ENCODE results near the gene RBM4B.
"Not testable (repeated sequence)": the region's sequence is repeated elsewhere in the genome, so short reads cannot be mapped to it uniquely, and the experiment has no call there.

Gene RBM4B, protein sequence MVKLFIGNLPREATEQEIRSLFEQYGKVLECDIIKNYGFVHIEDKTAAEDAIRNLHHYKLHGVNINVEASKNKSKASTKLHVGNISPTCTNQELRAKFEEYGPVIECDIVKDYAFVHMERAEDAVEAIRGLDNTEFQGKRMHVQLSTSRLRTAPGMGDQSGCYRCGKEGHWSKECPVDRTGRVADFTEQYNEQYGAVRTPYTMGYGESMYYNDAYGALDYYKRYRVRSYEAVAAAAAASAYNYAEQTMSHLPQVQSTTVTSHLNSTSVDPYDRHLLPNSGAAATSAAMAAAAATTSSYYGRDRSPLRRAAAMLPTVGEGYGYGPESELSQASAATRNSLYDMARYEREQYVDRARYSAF

DNA sequence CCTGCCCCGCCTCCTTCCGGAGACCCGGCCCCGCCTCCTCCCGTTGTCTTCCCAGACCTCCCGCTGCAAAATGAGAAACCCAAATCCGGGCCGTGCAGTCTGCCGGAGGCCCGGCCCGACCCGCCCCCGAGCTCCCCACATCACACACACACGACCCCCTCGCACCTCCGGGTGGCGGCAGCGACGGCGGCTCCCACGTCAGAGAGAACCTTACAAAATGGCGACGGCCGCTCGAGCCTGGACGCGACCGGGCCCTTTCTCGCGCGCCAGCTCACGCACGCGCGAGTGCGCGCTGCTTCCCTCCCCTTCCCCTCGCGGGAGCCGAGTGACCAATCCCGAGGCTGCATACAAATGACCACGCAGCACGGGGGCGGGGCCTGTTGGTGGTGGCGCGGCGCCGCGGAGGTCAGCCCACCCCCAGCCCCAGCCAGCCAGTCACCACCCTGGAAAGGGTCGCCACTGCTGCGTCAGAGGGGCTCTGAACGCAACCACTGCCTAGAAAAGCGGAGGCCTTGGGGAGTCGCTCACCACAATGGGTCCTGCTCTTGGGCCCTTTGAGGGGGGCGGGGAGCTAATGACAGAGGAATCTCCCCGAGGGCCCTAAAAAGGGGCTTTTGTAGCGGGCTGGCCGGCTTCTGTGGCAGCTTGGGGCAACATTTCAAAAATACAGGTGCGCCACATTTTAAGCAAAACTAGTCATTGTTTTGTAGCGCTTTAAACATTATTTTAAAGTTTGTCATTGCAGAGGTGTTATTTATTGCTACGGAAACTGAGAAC lies at the start of gene RBM4B:
RBM4B (minus strand) TSS at position 289 of the 777 bp plus-strand sequence. CDS start 808 bp downstream, outside the sequence.
- peak; percentile 95 for DNase-seq

DNA sequence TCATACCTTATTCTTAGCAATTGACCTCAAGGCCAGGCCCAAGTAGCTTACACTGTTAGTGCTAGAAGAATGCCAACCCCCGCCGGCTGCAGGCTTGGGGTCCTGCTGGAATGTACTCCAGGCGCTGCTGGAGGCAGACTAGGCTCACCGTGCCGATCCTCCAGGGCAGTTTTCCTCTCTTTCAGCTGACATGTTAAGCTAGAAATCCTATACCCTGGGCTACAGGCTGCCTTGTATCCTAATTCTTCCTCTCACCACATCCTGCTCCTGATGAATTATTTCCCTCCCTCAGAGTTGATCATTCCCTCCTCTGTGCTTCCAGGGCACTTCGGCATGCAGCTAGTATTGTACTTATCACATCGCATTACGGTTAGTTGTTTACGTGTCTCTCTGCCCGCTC lies 48.0 kb upstream of the RBM4B start:
- no peak for DNase-seq

DNA sequence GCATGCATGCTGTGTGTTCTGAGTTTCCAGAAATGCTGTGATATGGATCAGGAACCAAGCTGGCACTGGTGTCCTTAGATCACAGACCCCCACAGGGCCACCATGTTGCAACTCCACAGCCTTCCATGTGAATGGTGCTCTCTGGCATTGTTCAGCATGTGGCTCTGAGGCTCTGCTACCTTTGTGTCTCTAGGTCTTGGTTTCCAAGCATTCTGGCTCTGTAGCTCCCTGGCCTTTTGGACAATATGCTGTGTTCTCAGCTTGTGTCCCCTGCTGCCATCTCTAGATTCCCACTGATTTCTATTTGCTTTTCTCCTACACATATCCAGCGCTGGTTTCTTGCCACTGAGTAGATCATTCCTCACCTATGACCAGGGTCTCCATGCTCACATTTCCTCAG lies 47.4 kb upstream of the RBM4B start:
- DNase-seq = no peak

DNA sequence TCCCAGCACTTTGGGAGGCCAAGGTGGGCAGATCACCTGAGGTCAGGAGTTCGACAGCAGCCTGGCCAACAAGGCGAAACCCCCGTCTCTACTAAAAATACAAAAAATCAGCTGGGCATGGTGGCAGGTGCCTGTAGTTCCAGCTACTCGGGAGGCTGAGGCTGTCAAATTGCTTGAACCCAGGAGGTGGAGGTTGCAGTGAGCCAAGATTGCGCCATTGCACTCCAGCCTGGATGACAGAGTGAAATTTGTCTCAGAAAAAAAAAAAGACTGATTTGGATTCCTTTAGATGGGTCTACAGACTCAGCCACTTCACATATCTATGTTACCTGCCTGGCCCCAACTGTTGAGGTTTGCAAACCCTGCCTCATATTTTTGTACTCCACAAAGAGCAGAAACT lies 46.5 kb upstream of the RBM4B start:
- DNase-seq = not testable (repeated sequence)

DNA sequence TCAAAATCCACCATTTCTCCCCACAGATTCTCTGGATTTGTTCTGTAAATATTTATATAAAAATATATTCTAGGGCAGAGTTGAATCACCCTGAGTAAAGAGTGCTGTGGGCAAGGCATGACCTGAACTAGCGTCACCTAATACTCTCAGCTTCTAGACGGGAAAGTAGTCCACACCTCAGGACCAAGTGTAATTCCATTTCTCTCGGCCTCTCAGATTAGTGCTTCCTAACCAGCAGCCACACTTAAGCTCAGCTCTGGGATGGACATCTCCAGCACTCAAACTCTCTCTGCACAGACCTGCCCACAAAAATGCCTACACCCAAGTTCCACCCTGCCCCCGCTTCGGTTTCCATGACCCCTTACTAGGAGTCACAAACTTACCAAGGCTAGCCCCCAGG lies 46.0 kb upstream of the RBM4B start:
- no peak for DNase-seq

DNA sequence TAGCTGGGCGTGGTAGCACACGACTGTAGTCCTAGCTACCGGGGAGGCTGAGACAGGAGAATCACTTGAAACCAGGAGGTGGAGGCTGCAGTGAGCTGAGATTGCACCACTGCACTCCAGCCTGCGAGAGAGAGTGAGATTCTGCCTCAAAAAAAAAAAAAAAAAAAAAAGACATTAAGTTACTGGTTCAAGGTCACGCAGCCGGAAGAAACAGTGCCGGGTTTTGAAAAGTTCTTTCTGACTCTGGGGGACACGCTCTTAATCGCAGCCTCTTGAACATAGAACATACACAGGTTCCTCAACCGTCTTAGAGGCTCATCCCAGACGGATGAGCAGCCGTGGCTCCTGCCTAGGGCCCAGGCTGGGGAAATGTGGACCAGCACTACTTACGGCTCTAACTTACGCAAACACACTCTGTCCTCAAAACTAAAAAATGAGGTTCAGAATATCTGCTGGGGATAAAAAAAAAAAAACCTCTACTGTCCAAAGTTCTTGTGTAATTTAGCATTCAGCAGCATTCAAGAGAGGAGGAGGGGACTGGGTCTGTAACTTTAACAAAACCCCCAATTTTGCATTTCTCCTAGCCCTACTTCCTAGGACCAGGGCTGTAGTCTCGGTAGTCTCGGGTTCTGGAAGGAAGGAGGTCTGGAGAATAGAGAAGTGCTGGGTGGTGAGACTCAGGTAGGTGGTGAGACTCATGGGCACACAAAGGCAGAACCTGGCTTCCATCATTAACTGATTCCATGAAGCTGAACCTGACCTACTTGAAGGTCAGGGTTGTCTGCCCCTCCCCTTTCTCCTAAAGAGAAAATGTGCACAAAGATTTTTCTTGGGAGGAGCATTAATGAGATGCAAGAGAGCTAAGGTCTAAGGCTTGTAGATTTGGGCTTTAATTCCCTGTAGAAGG lies 45.3 kb upstream of the RBM4B start:
- DNase-seq = no peak

DNA sequence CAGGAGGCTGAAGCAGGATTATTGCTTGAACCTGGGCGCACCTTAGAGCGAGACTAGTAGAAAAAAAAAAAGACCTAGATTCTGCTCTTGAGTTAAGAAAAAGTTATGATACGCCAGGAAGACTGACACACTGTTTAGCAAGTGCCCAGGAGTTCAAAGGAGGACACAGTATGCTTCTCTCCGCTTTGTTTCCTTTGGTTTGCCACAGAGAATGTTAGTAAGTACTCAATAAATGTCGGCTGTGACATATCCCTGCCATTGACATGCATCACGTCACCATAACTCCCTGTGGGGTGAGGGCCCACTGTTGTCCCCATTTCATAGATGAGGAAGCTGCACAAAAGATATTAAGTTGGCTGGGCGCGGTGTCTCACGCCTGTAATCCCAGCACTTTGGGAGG lies 44.3 kb upstream of the RBM4B start:
- DNase-seq = no peak

DNA sequence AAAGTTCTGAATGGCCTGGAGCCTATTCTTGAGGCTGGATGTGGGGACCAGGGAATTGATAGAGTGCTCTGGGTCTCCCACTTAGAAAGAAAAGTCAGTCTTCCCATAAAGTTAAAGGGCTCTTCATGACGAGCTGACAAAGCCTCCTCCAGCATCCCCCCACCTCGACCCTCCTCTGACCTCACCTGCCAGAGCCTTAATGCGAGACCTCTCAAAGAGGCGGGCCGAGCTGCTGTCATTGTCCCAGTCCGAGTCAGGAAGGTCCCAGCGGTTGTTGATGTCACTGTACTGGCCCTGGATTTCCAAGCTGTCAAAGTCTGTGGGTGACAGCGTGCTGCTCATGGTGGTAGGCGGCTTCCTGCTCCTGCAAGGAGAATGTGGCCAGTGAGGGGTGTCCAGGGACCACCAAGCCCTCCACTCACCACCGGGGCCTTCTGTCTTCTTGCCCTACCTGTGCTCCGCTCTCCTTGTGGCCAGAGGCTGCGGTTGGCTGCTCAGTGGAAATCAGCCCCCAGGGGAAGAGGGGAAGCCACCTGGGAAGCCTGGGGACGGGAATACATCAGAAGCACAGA lies 43.3 kb upstream of the RBM4B start:
- DNase-seq = no peak

DNA sequence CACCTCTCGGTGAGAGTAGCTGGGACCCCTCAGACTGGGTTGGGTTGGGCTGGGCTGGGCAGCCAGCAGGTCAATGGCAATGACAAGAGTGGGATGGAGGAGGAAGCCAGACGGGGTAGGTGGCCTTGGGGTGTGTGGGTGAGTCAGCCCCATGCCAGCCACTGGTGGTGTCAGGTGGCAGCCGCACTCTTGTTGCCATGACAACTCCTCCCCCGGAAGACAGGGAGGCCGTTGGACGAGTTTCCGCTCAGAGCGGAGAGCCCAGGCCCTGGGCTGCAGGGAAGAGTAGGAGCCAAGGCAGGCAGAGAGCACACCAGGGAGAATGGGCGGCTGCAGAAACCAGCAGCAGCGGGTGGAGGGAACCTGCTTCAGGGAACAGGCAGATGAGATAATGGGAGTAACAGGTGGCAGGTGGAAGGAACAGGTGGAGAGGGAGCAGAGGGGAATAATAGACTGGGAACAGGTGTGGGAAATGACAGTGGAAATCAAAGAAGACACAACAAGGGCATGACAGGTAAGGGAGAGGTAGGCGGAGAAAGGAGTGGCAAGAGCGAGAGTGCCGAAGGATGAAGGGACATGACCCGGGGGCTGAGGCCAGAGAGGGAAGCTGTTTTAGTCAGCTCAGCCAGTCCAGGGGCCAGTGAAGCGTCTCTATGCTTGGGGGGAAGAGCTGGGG lies 42.7 kb upstream of the RBM4B start:
- peak; percentile 84 for DNase-seq

DNA sequence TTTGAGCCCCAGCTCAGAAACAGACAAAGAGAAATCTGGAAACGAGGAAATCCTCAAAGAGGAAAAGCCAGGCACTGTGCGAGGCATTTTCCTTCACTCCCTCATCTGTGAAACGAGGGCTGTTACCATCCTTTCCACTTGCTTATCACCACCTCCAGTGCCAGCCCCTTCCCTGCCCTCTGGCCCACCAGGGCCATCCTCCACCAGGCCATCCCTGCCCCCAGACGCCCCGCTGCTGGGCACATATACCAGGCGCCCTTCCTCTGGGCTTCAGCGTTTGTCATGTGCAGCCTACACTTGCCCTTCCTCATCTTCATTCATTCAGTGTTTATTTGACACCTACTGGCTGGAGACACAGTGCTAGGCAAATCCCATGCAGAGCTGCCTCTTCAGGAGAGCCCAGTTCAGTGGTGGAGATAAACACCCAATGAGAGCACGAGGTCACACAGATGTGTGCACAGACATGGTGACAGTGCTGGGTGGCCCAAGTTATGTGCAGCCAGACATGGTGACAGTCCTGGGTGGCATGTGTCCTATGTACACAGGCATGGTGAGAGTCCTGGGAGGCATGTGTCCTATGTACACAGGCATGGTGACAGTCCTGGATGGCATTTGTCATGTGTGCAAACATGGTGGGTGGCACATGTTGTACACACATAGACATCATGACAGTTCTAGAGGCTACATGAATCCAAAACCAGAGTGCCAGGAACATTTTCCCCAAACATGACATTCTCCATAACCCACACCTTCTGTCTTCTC lies 41.6 kb upstream of the RBM4B start:
- DNase-seq = no peak

DNA sequence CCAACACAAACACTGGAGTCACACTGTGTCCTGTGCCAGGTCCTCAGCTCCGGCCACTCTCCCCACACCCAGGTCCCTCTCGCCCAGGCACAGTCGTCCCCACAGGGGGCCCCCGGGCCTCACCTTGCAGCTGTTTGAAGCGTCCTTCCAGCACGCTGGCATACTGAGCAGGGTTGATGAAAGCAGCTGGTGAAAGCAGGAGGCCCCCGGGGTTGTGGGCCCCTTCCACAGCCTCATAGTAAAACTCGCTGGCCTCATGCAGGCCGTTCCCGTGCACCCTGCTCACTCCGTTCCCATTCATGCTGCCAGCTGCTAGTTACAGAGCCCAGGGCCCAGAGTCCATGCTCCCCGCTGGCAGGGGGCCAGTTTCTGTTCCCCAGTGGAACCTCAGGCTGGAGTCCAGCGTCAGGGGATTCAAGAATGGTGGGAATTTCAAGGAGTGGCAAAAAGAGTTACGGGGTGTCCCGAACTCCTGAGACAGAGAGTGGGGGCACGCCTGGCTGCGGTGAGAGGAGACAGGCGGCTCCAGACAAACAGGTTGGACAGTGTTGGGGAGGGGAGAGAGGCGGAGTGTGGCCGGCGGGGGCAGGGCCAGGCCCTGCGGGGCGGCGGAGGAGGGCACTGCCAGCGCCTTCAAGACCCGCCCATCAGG lies 40.8 kb upstream of the RBM4B start:
- DNase-seq = no peak

DNA sequence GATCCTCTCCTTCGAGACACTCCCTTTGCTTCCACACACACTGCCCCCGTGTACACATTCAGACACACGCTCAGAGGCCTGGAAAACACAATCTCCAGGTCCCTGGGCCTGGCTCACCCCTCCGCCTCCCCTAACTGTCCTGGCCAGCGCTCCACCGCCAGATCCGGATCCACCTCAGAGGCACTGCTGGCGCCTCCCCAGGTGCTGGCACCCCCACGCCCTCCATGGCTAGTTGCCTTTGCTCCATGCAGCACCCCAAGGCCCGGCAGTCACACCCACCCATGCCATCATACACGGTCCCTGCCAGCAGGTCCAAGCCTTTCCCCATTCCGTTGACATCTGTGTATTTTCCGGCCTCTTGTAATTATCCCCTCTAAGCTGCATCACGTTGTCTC lies 40.2 kb upstream of the RBM4B start:
- no peak for DNase-seq

DNA sequence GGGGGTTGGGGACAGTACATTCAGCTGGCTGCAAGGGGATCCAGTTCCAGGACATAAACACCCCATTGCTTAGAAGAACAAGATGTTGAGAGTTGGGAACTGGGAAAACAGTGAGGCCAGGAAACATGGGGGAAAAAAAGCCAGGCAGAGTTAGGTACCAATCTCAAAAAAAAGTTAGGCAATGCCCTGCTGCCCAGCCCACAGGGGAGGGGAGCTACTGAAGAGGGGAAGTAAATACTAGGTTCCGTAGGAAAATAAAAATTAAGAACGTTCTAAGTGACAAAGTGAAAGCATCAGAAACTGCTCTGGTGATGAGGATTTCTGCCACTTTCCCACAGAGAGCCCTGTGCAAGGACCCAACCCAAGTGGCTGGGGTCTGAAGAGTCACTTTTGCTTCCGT lies 39.3 kb upstream of the RBM4B start:
- no peak for DNase-seq

DNA sequence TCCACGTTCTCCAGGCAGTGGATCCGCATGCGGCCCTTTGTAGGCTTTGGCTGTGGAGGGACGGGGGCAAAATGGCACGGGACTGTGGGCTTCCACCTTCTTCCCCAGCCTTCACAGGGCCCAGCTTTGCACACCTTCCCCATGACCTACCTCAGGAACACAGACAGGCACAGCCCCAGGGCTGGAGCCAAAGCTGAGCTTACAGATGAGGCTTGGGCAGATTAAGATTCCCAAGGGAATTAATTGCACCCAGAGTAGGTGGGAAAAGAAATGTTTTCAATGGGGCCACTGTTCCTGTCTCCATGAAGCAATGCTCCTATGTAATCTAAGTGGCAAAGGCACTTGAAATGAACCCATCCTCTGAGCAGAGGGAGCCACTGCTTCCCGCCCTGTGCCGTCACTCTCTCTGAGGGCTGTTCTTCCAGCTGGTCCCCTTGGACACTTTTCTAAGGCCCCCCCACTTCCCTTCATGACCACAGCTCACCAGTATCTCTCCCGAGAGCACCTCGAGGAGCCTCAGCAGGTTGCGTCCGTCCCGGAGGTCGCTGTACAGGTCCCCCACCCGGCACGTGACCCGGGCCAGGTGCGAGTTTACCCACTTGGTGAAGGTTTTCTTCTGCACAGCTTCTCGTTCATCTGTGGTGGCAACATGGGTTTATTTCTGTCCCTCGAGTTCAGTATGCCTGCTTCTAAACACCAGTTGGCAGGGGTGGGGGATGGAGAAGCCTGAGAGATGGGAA lies 37.8 kb upstream of the RBM4B start:
- no peak for DNase-seq

DNA sequence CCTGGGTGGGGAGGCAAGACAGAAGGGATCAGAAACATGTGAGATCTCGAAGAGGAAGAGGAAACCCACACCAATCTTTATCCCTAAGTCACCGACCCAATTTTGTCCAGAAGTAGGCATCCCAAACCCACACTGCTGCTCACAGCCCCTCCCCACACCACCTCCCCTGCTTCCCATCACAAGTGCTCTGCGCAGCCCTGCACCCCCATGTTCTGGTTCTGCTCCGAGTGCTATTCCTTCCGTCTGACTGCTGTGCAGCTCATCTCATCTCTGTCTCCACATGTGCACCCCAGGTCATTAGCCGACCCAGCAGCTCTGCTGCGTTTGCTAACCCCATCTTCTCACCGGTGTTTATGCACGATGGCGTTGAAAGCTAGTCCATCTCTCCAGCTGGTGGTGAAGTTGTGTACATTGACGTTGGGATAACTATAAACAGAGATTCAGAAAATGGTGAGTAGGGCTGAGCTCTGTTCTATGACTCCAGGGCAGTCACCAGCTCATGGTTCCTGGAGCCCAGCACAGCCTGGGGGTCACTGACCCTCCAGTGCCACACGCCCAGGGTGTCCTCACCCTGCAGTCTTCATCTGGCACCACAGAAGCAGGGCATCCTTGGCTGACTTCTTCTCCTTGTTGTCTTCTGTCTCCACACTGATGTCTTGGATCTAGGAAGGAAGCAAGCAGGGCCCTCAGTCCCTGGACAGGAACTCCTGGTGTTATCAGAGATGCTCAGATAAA lies 36.2 kb upstream of the RBM4B start:
- no peak for DNase-seq

DNA sequence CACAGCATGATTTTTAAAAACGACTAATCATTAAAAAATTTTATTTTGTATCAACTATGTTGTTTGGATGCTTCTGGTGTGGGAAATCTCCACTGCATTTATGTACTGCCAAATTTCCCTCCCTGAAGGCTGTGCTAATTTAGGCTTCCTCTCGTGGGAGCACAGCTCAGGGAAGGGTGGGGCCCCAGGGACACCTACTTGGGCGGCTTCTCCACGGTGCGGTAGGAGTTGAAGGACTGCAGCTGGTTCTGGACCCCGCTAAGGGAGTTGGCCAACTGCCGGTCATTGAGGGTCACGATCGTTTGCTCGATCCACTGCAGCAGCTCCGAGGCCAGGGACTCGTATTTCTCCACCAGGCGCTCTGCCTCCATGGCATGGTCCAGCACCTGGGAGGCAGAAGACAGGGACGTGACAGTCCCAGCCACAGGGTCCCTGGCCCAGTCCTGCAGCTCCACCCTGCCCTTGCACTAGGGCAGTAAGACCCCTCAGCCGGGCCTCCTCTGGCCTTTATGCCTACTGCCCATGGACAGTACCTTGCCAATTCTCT lies 32.8 kb upstream of the RBM4B start:
- no peak for DNase-seq

DNA sequence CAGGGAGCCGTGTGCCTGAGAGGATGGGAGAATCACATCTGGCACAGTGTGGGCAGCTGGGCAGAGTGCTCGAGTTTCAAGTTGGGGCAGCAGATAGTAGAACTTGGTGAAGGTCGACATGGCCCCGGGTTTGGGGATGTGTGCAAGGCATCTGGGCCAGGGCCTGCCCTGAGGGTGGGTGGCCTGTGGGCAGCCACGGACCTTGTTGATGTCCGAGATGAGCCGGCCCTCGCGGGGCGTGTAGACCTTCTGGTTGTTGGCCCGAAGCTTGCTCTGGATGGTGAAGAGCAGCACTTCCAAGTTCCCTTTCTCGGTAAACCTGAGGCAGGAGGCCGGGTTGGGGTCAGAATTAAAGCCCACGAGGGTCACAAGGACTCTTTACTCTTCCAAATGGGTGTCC lies 31.0 kb upstream of the RBM4B start:
- DNase-seq = no peak

DNA sequence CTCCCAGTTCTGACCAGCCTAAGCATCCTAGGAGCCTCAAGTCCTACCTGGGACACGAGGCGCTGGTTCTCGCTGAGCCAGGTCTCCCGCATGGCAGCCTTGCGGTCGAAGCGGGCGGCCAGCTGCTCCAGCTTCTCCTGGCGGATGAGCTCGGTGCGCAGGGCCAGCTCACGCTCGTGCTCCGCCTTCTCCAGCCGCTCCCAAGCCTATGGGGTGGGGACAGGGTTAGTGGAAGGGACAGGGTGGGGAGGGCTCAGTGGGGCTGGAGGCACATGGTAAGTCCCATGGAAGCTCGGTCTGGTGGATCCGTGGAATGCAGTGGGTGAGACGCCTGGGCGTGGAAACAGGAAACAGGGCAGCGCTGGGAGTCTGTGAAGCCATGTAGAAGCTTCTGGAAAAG lies 30.4 kb upstream of the RBM4B start:
- no peak for DNase-seq

DNA sequence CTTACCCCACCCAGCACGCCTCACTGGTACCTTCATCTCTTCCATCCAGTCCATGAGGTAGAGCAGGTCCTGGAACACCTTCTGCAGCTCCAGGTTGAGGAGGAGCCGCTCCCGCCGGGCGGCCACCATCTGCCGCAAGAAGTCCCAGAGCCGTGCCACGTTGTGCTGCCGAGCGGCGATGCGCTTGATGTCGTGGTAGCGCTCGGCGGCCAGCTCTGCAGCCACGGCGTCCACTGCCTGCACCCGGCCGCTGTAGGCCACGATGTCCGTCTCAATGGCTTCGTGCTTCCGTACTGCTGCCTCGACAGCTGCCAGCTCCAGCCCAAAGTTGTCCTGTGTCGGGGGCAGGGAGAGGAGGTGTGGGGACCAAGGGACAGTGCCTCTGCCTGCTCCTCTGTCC lies 29.8 kb upstream of the RBM4B start:
- DNase-seq = no peak
